H1 (cell line): ENCODE data around the gene TFAP2C.

Source experiments
- CTCF ChIP-seq, 3 experiments: IDR thresholded peaks; 1 replicate in 2 of 3; 2 replicates in 1 of 3; pipeline versions ENCODE4 v1.5.1 to v1.6.1; 2011; ENCODE audit warnings: low read length in 3 of 3, mild to moderate bottlenecking in 3 of 3, inconsistent platforms in 2 of 3, low read depth in 1 of 3, moderate library complexity in 1 of 3; ENCODE audit not compliant: insufficient read depth in 1 of 3; ENCODE audit errors: control extremely low read depth in 1 of 3
- E2F6 ChIP-seq: IDR thresholded peaks from 2 replicates; pipeline ENCODE4 v1.6.1; 2012; ENCODE audit warnings: inconsistent platforms
- EP300 ChIP-seq, 2 experiments: IDR thresholded peaks; 1 replicate in 1 of 2; 2 replicates in 1 of 2; pipeline ENCODE4 v1.6.1; 2011 to 2012; ENCODE audit warnings: low read depth in 2 of 2, low read length in 2 of 2, mild to moderate bottlenecking in 2 of 2, borderline replicate concordance in 1 of 2, inconsistent platforms in 1 of 2, moderate library complexity in 1 of 2
- EZH2 ChIP-seq: fragments of 200-600 bp; sonication (generic); IDR thresholded peaks from 2 replicates; pipeline ENCODE4 v1.7.1; 2012; ENCODE audit warnings: low read depth, mild to moderate bottlenecking, moderate library complexity, low read length, inconsistent platforms; ENCODE audit not compliant: severe bottlenecking
- GABPA ChIP-seq: IDR thresholded peaks from 2 replicates; pipeline ENCODE4 v1.6.1; 2011; ENCODE audit warnings: mild to moderate bottlenecking, low read length, moderate library complexity, borderline replicate concordance; ENCODE audit not compliant: insufficient read depth
- NRF1 ChIP-seq: IDR thresholded peaks from 2 replicates; pipeline ENCODE4 v1.6.1; 2011; ENCODE audit warnings: mild to moderate bottlenecking, low read depth, low read length, improper control_type of control experiment
- POLR2A ChIP-seq, 2 experiments: IDR thresholded peaks; 1 replicate in 1 of 2; 2 replicates in 1 of 2; pipeline ENCODE4 v1.6.1; 2011; ENCODE audit warnings: low read depth in 2 of 2, low read length in 2 of 2, mild to moderate bottlenecking in 2 of 2; ENCODE audit errors: control extremely low read depth in 1 of 2
- POLR2AphosphoS5 ChIP-seq: IDR thresholded peaks from 2 replicates; pipeline ENCODE4 v1.6.1; 2011; ENCODE audit warnings: low read depth, low read length
- POU5F1 ChIP-seq: IDR thresholded peaks from 2 replicates; pipeline ENCODE4 v1.6.1; 2011; ENCODE audit warnings: low read depth, mild to moderate bottlenecking, low read length, moderate library complexity
- SP1 ChIP-seq: IDR thresholded peaks from 2 replicates; pipeline ENCODE4 v1.6.1; 2011; ENCODE audit warnings: low read depth, low read length
- SP2 ChIP-seq: IDR thresholded peaks from 2 replicates; pipeline ENCODE4 v1.6.1; 2012; ENCODE audit warnings: mild to moderate bottlenecking, low read length, inconsistent platforms
- TAF1 ChIP-seq: IDR thresholded peaks from 2 replicates; pipeline ENCODE4 v1.6.1; 2011; ENCODE audit warnings: mild to moderate bottlenecking, low read depth, low read length
- USF2 ChIP-seq: IDR thresholded peaks from 2 replicates; pipeline ENCODE4 v1.6.1; 2011; ENCODE audit warnings: low read length, improper control_type of control experiment
- YY1 ChIP-seq: IDR thresholded peaks from 2 replicates; pipeline ENCODE4 v1.6.1; 2011; ENCODE audit warnings: low read depth, mild to moderate bottlenecking, low read length

GRCh38 chr20:56588996-56589395 lies 40.1 kb upstream of the TFAP2C start:
- no peak for TF ChIP-seq CTCF (IDR thresholded peaks at IDR 0.05; ENCODE audit: control extremely low read depth in 1 of 3, insufficient read depth in 1 of 3, low read depth in 1 of 3, low read length in 3 of 3)
- no peak for TF ChIP-seq POU5F1
- no peak for TF ChIP-seq USF2
- TF ChIP-seq POLR2AphosphoS5 = no peak
- no peak for TF ChIP-seq TAF1
- TF ChIP-seq GABPA = no peak
- no peak for TF ChIP-seq SP2
- no peak for TF ChIP-seq POLR2A (IDR thresholded peaks at IDR 0.05; ENCODE audit: control extremely low read depth in 1 of 2, low read depth in 2 of 2, low read length in 2 of 2)
- TF ChIP-seq YY1 = no peak
- TF ChIP-seq EZH2 = no peak
- no peak for TF ChIP-seq EP300 (IDR thresholded peaks at IDR 0.05; ENCODE audit: borderline replicate concordance in 1 of 2, low read depth in 2 of 2, low read length in 2 of 2)
- no peak for TF ChIP-seq E2F6
- TF ChIP-seq NRF1 = no peak
- no peak for TF ChIP-seq SP1
